Motor neuron (in vitro differentiated cells): ENCODE data around the gene BRIX1. TPM values are rescaled to one million over a fixed set of nuclear protein-coding genes. Genes with fewer than 3 reads are reported as not detected.

ENCODE experiments used
- ATAC-seq, 8 experiments: fragments of 200-7000 bp; cut with Tn5 transposase; replicated peaks in 6 of 8; 2 replicates each; pipeline ENCODE4 v1.8.0; 2021; ENCODE audit warnings: mild to moderate bottlenecking in 8 of 8, moderate library complexity in 8 of 8
- H3K27ac ChIP-seq, 2 donors: fragments of 250-450 bp; sonication (Bioruptor Pico); 2 replicates each; pipeline ENCODE4 v1.9.0; 2021; ENCODE audit warnings: antibody characterized with exemption in 2 of 2, mild to moderate bottlenecking in 2 of 2, moderate library complexity in 1 of 2
- H3K4me1 ChIP-seq, 2 donors: fragments of 250-450 bp; sonication (Bioruptor Pico); replicated peaks in 1 of 2; 2 replicates each; pipeline ENCODE4 v1.6.1; 2021; ENCODE audit warnings: antibody characterized with exemption in 2 of 2, mild to moderate bottlenecking in 2 of 2, moderate library complexity in 1 of 2
- H3K4me3 ChIP-seq, 5 donors: fragments of 250-450 bp; sonication (Bioruptor Pico); 2 replicates each; pipeline ENCODE4 v1.9.0; 2021; ENCODE audit warnings: antibody characterized with exemption in 5 of 5, mild to moderate bottlenecking in 5 of 5, moderate library complexity in 4 of 5
- WGBS, 10 experiments: fragments of 450-650 bp; shearing (Covaris generic); methylation state at CpG; one replicate each; pipeline ENCODE4 v1.0.0; 2022; 5-methylcytosine and 5-hydroxymethylcytosine counted together
- in situ Hi-C, 9 experiments: fragments of 400-800 bp; cut with MboI; loops; one replicate each; pipeline ENCODE4 v1.15.0; 2021; ENCODE audit warnings: low sequenced_read_pairs in 9 of 9, low pct_unique_long_range_greater_than_20kb in 2 of 9; ENCODE audit not compliant: unreplicated experiment in 9 of 9
- total RNA-seq, 8 experiments: library from RNA; unstranded; fragments of 300-600 nt; gene quantifications; 2 replicates each; pipeline versions ENCODE4 v1.2.3 to v1.2.4, GENCODE V29; 2022

BRIX1 gene
- total RNA-seq: 10 to 100 TPM; 28.6 to 57.1 (median 44.1) TPM

GRCh38 chr5:34915139-34915855 lies at the start of gene BRIX1, which contains the start of gene RAD1:
BRIX1 (plus strand) TSS chr5:34915711; CDS start chr5:34915739, 28 bp downstream.
RAD1 (minus strand) TSS chr5:34915504; CDS start chr5:34914892, 612 bp downstream.
- in situ Hi-C loops: loop anchor here in 3 of 9 experiments (25.0 kb wide), 2 partner anchors 403 to 428 kb away; no protein-coding TSS in a partner anchor
- peak within 1 kb of the TSS; percentile 86 to 96 for H3K27ac ChIP-seq
- WGBS, 10 experiments: 0 to 7% (median 0%) methylated on average over 1 to 27 of the region's 67 CpGs; no CpG with 5 or more reads in 3 of the 10 experiments
- peaks cover 6 to 19% of the 10 kb centered on the region in 2 donors for H3K4me1 ChIP-seq
- ATAC-seq: peak; percentile 96 to 100 (median 99)
- H3K4me3 ChIP-seq: peak within 1 kb of the TSS; percentile 85 to 99 (median 91)

GRCh38 chr5:34866989-34867471 lies 48.5 kb upstream of the BRIX1 start:
- in situ Hi-C loops: no loop called here
- Histone ChIP-seq H3K4me3 (no peak overlapping the region), H3K27ac (no peak overlapping the region), H3K4me1 (peaks cover 16 to 32% of the 10 kb centered on the region in 2 donors)
- WGBS, 10 experiments: 57 to 100% (median 88%) methylated on average over 1 to 3 of the region's 3 CpGs; no CpG with 5 or more reads in 3 of the 10 experiments
- no peak for ATAC-seq

DNA sequence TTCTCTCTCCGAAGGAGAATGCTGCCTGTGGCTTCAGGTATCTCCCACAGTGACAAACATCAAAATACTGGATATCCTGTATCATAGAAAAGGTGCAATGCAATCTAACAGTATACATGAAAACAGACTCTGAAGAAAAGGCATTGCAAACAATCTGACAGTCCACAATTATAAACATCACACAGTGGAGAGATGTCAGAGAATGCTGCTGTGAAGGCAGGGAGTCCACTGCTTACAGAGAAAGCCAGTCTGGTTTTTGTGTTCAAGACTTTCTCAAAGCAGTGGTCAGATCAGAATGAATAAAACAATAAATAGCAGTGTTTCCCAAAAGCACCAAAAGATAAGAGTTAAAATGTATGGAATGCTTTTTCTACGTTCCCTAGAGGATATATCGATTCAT lies 47.9 kb upstream of the BRIX1 start:
- 73 to 100% (median 96%) methylated on average over 1 to 3 of the region's 3 CpGs for WGBS, 10 experiments
- in situ Hi-C loops: no loop called here
- H3K27ac ChIP-seq: no peak overlapping the region
- no peak for ATAC-seq
- no peak overlapping the region for H3K4me3 ChIP-seq
- peaks cover 16 to 30% of the 10 kb centered on the region in 2 donors for H3K4me1 ChIP-seq

GRCh38 chr5:34868791-34869190 lies 46.7 kb upstream of the BRIX1 start:
- in situ Hi-C loops: no loop called here
- 80 to 100% (median 100%) methylated on average over 1 of the region's 1 CpG; no CpG with 5 or more reads in 5 of the 10 experiments for WGBS, 10 experiments
- Histone ChIP-seq H3K4me3 (no peak overlapping the region), H3K27ac (no peak overlapping the region), H3K4me1 (peaks cover 13 to 25% of the 10 kb centered on the region in 2 donors)
- ATAC-seq: no peak

DNA sequence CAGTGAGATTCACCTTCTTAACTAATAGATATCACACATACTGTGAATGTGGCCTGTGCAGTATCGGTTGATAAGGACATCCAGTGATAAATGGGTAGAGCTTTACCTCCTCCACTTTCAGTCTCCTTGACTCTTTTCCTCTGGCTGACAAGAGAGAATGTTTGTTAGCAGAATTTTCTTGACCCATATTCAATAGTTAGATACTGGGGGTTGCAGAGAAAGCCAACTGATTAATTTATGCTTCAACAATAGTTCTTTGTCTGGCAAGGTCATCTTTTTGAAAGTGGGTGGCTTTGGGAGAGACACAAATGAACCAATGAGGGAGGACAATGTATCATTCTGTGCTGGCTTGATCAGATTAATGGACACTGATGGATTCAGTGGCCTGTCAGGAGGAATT lies 46.3 kb upstream of the BRIX1 start:
- in situ Hi-C loops: no loop called here
- Histone ChIP-seq H3K27ac (no peak overlapping the region), H3K4me1 (peaks cover 9 to 22% of the 10 kb centered on the region in 2 donors), H3K4me3 (no peak overlapping the region)
- WGBS, 10 experiments: 0 to 100% (median 80%) methylated on average over 1 of the region's 1 CpG; no CpG with 5 or more reads in 2 of the 10 experiments
- no peak for ATAC-seq

GRCh38 chr5:34870382-34870781 lies 45.1 kb upstream of the BRIX1 start:
- H3K4me1 ChIP-seq: peaks cover 6 to 16% of the 10 kb centered on the region in 2 donors
- H3K27ac ChIP-seq: no peak overlapping the region
- WGBS, 10 experiments: 67 to 100% (median 91%) methylated on average over 1 to 2 of the region's 2 CpGs
- in situ Hi-C loops: no loop called here
- no peak overlapping the region for H3K4me3 ChIP-seq
- no peak for ATAC-seq

GRCh38 chr5:34876275-34876674 lies 39.2 kb upstream of the BRIX1 start:
- no peak overlapping the region for H3K27ac ChIP-seq
- no peaks in the 10 kb centered on the region for H3K4me1 ChIP-seq
- in situ Hi-C loops: loop anchor here in 2 of 9 experiments (25.0 kb wide), 1 partner anchor 364 kb away; no protein-coding TSS in a partner anchor
- no peak overlapping the region for H3K4me3 ChIP-seq
- no peak for ATAC-seq

- in situ Hi-C loops: loop anchor here in 2 of 9 experiments (25.0 kb wide), 1 partner anchor 369 kb away; no protein-coding TSS in a partner anchor
- Histone ChIP-seq H3K27ac (no peak overlapping the region), H3K4me3 (no peak overlapping the region), H3K4me1 (no peaks in the 10 kb centered on the region)
- no peak for ATAC-seq
These were observed 34.3 kb upstream of the BRIX1 start for GRCh38 chr5:34881246-34881645.

DNA sequence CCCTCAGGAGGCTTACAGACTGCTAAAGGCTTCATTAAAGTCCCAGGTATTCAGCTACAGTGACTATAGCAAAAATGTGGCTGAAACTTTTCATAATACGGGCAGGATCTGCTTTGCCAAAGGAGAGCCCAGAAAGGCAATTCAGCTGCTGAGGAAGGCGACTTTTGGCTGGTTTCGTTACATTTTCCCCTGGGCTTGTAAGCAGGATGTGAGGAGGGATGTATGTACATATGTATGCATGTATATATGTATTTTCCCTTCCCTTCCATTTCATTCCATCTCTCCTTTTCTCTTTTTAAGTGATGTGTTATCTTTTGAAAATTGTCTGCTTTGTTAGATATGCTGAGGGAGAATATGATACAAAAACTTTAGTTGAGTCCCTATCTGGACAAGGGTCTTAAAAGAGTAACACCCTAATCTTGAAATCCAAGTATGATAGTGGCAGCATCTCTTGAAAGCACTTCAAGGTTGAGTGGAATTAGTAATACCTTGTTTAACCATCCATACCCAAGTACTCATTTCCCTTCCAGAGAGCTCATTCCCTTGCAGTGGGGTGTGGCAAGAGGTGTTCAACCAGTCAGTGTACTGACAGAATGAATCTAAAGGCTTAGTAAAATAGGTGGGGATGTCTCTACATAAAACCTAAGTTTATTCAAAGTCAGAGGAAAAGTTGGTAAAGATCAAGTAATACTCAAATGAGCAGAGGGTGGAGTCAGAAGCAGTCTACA lies 29.0 kb upstream of the BRIX1 start:
- WGBS, 10 experiments: 0 to 100% (median 80%) methylated on average over 1 to 3 of the region's 3 CpGs; no CpG with 5 or more reads in 3 of the 10 experiments
- in situ Hi-C loops: loop anchor here in 2 of 9 experiments (25.0 kb wide), 1 partner anchor 374 kb away; no protein-coding TSS in a partner anchor

GRCh38 chr5:34889394-34889793 lies 26.1 kb upstream of the BRIX1 start:
- ATAC-seq: no peak
- Histone ChIP-seq H3K27ac (no peak overlapping the region), H3K4me3 (no peak overlapping the region), H3K4me1 (no peaks in the 10 kb centered on the region)
- in situ Hi-C loops: loop anchor here in 2 of 9 experiments (25.0 kb wide), 1 partner anchor 377 kb away; no protein-coding TSS in a partner anchor
- WGBS, 10 experiments: 100% methylated on average over 1 of the region's 1 CpG; no CpG with 5 or more reads in 6 of the 10 experiments

More for the DNA sequence above, 29.0 kb upstream of the BRIX1 start:
- peak in 3 of 8 experiments; percentile 60 to 93 (median 78) for ATAC-seq
- Histone ChIP-seq H3K4me1 (no peaks in the 10 kb centered on the region), H3K4me3 (no peak overlapping the region), H3K27ac (no peak overlapping the region)

- H3K4me1 ChIP-seq: no peaks in the 10 kb centered on the region
- no peak overlapping the region for H3K4me3 ChIP-seq
- ATAC-seq: peak in 3 of 8 experiments; percentile 32 to 91 (median 73)
- in situ Hi-C loops: loop anchor here in 4 of 9 experiments (10.0 to 25.0 kb wide), 3 partner anchors 380 to 417 kb away; no protein-coding TSS in a partner anchor
- WGBS, 10 experiments: 0 to 100% (median 78%) methylated on average over 1 to 5 of the region's 5 CpGs; no CpG with 5 or more reads in 1 of the 10 experiments
- H3K27ac ChIP-seq: no peak overlapping the region
These were observed 23.5 kb upstream of the BRIX1 start for GRCh38 chr5:34891981-34892380.

GRCh38 chr5:34892414-34892813 lies 23.1 kb upstream of the BRIX1 start:
- ATAC-seq: no peak
- in situ Hi-C loops: loop anchor here in 4 of 9 experiments (10.0 to 25.0 kb wide), 3 partner anchors 380 to 418 kb away; no protein-coding TSS in a partner anchor
- WGBS, 10 experiments: 74 to 100% (median 92%) methylated on average over 1 to 6 of the region's 6 CpGs
- Histone ChIP-seq H3K4me1 (no peaks in the 10 kb centered on the region), H3K27ac (no peak overlapping the region), H3K4me3 (no peak overlapping the region)
